GM21576 (cell line): Measurements from ENCODE around the gene DPP3.
"Not testable (repeated sequence)": the region's sequence is repeated elsewhere in the genome, so short reads cannot be mapped to it uniquely, and the experiment has no call there.

Experiments used
- ATAC-seq: cut with Tn5 transposase; IDR thresholded peaks from one replicate; pipeline ENCODE4 v1.9.1; 2021; ENCODE audit warnings: mild to moderate bottlenecking, moderate library complexity; ENCODE audit not compliant: unreplicated experiment

Gene DPP3, protein sequence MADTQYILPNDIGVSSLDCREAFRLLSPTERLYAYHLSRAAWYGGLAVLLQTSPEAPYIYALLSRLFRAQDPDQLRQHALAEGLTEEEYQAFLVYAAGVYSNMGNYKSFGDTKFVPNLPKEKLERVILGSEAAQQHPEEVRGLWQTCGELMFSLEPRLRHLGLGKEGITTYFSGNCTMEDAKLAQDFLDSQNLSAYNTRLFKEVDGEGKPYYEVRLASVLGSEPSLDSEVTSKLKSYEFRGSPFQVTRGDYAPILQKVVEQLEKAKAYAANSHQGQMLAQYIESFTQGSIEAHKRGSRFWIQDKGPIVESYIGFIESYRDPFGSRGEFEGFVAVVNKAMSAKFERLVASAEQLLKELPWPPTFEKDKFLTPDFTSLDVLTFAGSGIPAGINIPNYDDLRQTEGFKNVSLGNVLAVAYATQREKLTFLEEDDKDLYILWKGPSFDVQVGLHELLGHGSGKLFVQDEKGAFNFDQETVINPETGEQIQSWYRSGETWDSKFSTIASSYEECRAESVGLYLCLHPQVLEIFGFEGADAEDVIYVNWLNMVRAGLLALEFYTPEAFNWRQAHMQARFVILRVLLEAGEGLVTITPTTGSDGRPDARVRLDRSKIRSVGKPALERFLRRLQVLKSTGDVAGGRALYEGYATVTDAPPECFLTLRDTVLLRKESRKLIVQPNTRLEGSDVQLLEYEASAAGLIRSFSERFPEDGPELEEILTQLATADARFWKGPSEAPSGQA

DNA sequence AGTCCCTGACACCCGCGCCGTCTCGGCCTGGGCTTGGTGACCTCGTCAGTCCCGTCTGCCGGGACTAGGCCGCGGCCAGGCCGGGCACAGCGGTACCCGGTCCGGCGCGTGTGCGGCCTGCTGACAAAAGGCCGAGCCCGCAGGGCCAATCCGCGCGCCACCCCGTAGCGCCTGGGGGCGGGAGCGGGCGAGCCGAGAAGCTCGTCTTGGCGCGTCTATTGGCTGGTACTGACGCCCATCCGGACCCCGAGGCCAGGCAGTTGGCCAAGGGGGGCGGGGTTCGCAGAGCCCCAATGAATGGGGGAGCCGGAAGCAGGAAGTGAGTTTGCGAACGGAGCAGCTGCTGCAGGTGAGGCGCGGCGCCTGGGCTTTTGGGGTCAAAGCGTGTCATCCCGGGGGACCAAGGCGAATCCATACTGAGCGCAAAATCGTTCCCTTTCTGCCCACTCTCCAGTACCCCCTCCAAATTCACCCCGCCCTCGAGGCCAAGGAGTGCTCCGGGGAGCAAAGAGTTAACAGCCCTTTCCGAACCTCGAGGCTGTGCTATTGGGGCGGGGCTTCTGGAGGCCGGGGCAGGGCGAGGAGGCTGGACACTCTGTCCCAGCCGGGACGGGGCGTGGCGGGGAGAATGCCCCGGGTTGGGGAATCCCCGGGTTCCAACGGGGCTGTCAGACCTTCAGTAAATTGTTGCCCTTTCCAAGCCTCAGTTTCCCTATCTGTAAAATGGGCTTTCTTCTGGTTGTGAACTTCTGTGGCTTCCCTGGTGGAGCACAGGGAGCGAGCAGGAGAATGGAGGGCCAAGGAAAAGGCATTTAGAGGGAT, at the start of gene DPP3:
DPP3 (plus strand) TSS at position 318 of the 822 bp plus-strand sequence. CDS start 1,767 bp downstream, outside the sequence.
- peak; percentile 82 for ATAC-seq

GRCh38 chr11:66431287-66431686, 48.9 kb upstream of the DPP3 start:
- not testable (repeated sequence) for ATAC-seq

GRCh38 chr11:66431871-66432329, 48.3 kb upstream of the DPP3 start:
- ATAC-seq, result not testable (repeated sequence)

DNA sequence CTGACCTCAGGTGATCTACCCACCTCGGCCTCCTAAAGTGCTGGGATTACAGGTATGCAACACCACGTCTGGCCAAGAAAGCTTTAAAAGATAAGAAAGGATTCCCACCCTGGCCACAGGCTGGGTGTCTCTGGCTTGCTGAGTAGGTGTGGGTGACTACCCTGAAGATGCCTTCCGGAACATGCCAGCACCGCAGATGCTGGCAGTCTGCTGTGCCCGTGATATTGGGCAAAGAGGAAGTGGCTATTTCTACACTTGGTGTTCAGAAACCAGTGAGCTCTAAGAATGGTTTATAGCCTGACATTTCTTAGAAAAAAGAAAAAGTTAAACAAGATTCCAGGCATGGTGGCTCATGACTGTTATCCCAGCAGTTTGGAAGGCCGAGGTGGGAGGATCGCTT, 47.6 kb upstream of the DPP3 start:
- ATAC-seq, result no peak

DNA sequence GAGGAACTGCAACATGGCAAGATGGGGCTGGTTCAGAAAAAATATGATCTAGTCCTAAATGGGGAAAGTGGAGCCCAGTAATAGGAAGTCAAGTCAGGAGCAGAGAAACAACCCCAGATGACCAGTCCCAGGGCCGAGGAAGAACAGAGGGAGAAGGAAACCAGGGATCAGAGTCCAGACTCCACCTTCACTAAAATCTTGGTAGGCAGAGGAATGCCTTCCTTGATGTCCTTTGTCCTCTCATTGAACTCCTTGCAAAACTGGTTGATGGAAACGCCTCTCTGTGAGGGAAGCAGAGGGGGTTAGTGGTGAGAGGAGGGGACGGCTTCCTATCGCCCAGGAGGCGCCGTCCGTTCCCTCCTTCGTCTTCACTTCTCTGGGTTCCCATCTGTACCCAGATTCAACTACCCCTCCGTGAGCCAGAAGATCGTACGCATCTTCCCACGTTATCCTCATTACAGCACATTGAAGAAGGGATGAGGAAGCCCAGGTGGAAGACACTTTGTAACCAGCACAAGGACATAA, 42.2 kb upstream of the DPP3 start:
- ATAC-seq, result no peak

- ATAC-seq, result peak; percentile 91
Observed at GRCh38 chr11:66438504-66439466, 41.4 kb upstream of the DPP3 start, which contains the start of gene MRPL11. Gene MRPL11, minus strand, starts transcription at chr11:66438848. Its CDS starts 94 bp downstream, at chr11:66438754.

DNA sequence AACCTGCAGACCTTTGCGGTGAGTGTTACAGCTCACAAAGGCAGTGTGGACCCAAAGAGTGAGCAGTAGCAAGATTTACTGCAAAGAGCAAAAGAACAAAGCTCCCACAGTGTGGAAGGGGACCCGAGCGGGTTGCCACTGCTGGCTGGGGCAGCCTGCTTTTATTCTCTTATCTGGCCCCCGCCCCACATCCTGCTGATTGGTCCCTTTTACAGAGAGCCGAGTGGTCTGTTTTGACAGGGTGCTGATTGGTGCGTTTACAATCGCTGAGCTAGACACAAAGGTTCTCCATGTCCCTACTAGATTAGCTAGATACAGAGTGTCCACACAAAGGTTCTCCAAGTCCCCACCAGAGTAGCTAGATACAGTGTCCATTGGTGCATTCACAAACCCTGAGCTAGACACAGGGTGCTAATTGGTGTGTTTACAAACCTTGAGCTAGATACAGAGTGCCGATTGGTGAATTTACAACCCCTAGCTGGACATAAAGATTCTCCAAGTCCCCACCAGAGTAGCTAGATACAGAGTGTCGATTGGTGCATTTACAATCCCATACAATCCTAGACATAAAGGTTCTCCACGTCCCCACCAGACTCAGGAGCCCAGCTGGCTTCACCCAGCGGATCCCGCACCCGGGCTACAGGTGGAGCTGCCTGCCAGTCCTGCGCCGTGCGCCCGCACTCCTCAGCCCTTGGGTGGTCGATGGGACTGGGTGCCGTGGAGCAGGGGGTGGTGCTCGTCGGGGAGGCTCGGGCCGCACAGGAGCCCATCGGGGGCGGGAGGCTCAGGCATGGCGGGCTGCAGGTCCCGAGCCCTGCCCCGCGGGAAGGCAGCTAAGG, 39.9 kb upstream of the DPP3 start:
- not testable (repeated sequence) for ATAC-seq

- ATAC-seq, result not testable (repeated sequence)
Observed at GRCh38 chr11:66440940-66441282, 39.3 kb upstream of the DPP3 start.

DNA sequence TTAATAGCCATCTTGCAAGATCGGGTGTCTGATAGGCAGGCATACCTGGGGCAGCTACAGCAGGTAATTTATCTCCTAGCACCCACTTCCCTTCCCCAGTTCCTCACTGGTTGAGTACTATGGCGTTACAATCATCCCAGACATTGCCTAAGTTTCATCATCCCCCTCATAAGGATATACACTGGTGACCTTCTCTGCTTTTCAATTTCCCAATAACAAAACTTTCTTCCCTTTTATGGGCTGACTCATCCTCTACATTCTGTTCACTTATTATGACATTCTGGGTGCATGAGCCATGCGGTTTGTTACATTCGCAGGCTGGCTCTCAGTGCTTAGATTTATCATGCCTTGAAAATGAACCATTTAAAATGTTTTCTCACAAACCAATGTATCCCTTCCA, 36.6 kb upstream of the DPP3 start:
- no peak for ATAC-seq

GRCh38 chr11:66447012-66447411, 33.2 kb upstream of the DPP3 start:
- ATAC-seq, result no peak

DNA sequence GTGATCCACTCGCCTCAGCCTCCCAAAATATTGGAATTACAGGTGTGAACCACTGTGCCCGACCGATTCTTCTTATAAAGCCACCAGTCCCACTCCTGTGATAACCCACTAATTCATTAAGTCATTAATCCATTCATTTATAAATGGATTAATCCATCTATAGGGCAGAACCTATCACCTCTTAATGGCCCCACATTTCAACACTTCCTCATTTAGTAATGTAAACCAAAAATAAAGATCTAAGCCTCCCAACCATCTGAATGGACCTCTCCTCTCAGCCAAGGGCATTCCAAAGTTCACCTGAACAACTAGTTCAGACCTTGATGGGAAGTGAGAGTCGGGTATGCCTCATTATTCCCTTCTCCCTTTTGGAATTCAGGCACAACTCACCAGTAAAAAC, 31.7 kb upstream of the DPP3 start:
- no peak for ATAC-seq

- no peak for ATAC-seq
Observed at GRCh38 chr11:66450560-66450959, 29.7 kb upstream of the DPP3 start.

GRCh38 chr11:66451663-66452062, 28.6 kb upstream of the DPP3 start:
- no peak for ATAC-seq

DNA sequence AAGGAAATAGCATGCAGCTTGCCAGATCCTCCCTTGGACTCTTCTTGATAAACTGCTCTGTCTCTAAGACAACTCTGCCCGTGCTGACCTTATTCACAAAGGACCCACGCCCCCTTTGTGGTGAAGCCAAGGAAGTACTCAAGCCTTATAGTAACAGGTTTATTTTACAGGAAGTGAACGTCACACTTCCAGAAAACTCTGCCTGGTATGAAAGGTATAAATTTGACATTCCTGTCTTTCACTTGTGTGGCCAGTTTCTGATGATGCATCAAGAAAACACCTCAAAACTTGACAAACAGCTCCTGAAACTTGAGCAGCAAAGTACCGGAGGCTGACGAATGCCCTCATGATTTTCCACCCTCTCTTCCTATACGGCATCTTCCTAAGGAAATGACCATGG, 26.0 kb upstream of the DPP3 start:
- no peak for ATAC-seq

GRCh38 chr11:66454828-66455227, 25.4 kb upstream of the DPP3 start:
- ATAC-seq, result no peak

GRCh38 chr11:66457826-66458225, 22.4 kb upstream of the DPP3 start:
- no peak for ATAC-seq

DNA sequence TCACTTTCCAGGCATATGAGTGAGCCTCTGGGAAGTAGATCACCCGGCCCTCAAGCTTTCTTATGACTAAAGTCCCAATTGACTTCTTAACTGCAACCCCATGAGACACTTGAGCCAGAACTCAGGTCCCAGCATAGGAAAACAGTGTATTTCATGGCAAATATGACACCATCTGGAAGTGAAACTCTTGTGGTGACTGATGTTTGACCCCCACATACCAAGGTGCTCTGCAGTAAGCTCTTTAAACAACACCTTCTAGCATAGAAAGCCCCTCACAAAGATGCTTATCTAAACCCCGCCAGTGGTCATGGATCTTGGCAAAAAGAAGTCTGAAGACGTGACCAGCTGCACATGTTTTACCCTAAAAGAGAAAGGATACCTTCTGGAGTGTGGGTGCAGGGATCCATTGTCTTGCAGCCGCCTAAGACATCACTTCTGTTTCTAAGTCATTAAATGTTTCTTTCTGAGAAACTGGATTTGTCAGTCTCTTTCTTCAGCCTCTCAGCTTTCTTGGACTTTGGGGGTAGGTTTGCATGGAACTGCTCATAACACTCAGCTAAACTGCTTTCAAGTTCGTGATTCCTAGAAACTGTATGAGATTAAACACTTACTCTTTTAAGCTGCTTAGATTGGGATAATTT, 21.0 kb upstream of the DPP3 start:
- no peak for ATAC-seq

GRCh38 chr11:66462010-66462409, 18.2 kb upstream of the DPP3 start:
- ATAC-seq, result no peak
